Endothelial cell of umbilical vein (primary cell): ENCODE results near the gene TP53RK. TPM values are rescaled to one million over a fixed set of nuclear protein-coding genes. Genes with fewer than 3 reads are reported as not detected.

Experiments used
- BruUV-seq: library from RNA; stranded (reverse); fragments of 400-500 nt; replicated peaks from 2 replicates; lab custom pipeline; 2021; lab: Mats Ljungman, UMichigan
- CTCF ChIA-PET: fragments of 300-600, 350-600 bp; sonication (Branson Sonifier 250); formaldehyde crosslinking; loops from one replicate; lab custom pipeline; 2021; ENCODE audit warnings: antibody characterized with exemption, inconsistent platforms; lab: Charles Lee
- POLR2A ChIA-PET: fragments of 300-600, 350-600 bp; sonication (Branson Sonifier 250); formaldehyde crosslinking; loops from one replicate; lab custom pipeline; 2021; ENCODE audit warnings: antibody characterized with exemption, inconsistent platforms; lab: Charles Lee
- DNase-seq: peaks from one replicate; pipeline ENCODE4 v3.0.0-alpha.2; 2011; ENCODE audit warnings: low read depth, low spot score
- FAIRE-seq: peaks from 2 replicates; lab custom pipeline; 2011; peaks lifted over from hg19 to GRCh38; lab: Jason Lieb, UNC
- H2AFZ ChIP-seq: 2 replicates; pipeline ENCODE4 v1.6.0; 2012; ENCODE audit warnings: low read depth, low read length, control low read depth, inconsistent platforms
- H3K27ac ChIP-seq: 2 replicates; pipeline ENCODE4 v1.5.1; 2011; ENCODE audit warnings: low read depth, mild to moderate bottlenecking, control low read depth, low read length, moderate library complexity; ENCODE audit not compliant: insufficient read depth
- H3K27me3 ChIP-seq, 2 experiments: 2 replicates each; pipeline versions ENCODE4 v1.6.0 to v1.6.1; 2011; ENCODE audit warnings: low read length in 2 of 2, mixed read lengths in 1 of 2; ENCODE audit not compliant: control insufficient read depth in 2 of 2, insufficient read depth in 2 of 2
- H3K36me3 ChIP-seq, 2 experiments: 2 replicates in 1 of 2; 3 replicates in 1 of 2; pipeline ENCODE4 v1.5.1; 2011; ENCODE audit warnings: low read length in 2 of 2, mild to moderate bottlenecking in 1 of 2, moderate library complexity in 1 of 2; ENCODE audit not compliant: control insufficient read depth in 2 of 2, insufficient read depth in 2 of 2; ENCODE audit errors: extremely low read depth in 1 of 2
- H3K4me1 ChIP-seq: 3 replicates; pipeline ENCODE4 v1.5.1; 2011; ENCODE audit warnings: mild to moderate bottlenecking, low read length; ENCODE audit not compliant: control insufficient read depth, insufficient read depth; ENCODE audit errors: extremely low read depth
- H3K4me2 ChIP-seq: 2 replicates; pipeline ENCODE4 v1.6.1; 2011; ENCODE audit warnings: low read length, control low read depth, mixed read lengths; ENCODE audit not compliant: insufficient read depth
- H3K4me3 ChIP-seq, 3 experiments: fragments of 200-600 bp in 1 of 3; sonication (generic), shearing (Covaris generic) in 1 of 3; replicated peaks in 1 of 3; 2 replicates each; pipeline ENCODE4 v1.5.1; 2011 to 2016; ENCODE audit warnings: control low read depth in 3 of 3, low read length in 3 of 3, mild to moderate bottlenecking in 2 of 3, inconsistent platforms in 1 of 3, low read depth in 1 of 3, moderate library complexity in 1 of 3; ENCODE audit not compliant: insufficient read depth in 1 of 3
- H3K79me2 ChIP-seq: 2 replicates; pipeline ENCODE4 v1.6.0; 2012; ENCODE audit warnings: low read length, inconsistent platforms; ENCODE audit not compliant: control insufficient read depth, insufficient read depth
- H3K9ac ChIP-seq: replicated peaks from 2 replicates; pipeline ENCODE3; 2011; ENCODE audit warnings: low read length, control low read depth; ENCODE audit not compliant: insufficient read depth; ENCODE audit errors: extremely low read depth
- H3K9me1 ChIP-seq: replicated peaks from 3 replicates; pipeline ENCODE4 v1.6.0; 2011; ENCODE audit warnings: mild to moderate bottlenecking, low read length; ENCODE audit not compliant: control insufficient read depth, insufficient read depth; ENCODE audit errors: extremely low read depth
- H3K9me3 ChIP-seq: replicated peaks from 2 replicates; pipeline ENCODE4 v1.5.1; 2012; ENCODE audit warnings: low read length, inconsistent platforms; ENCODE audit not compliant: control insufficient read depth, insufficient read depth
- H4K20me1 ChIP-seq: replicated peaks from 2 replicates; pipeline ENCODE3; 2011; ENCODE audit warnings: mild to moderate bottlenecking, low read length; ENCODE audit not compliant: control insufficient read depth, insufficient read depth; ENCODE audit errors: extremely low read depth
- CTCF ChIP-seq, 2 donors: IDR thresholded peaks; 1 replicate in 1 of 2; 2 replicates in 1 of 2; pipeline ENCODE4 v1.5.1; 2011; ENCODE audit warnings: low read length in 2 of 2, mild to moderate bottlenecking in 2 of 2, moderate library complexity in 2 of 2, control low read depth in 1 of 2, inconsistent platforms in 1 of 2, low read depth in 1 of 2; ENCODE audit not compliant: insufficient read depth in 1 of 2; ENCODE audit errors: extremely low read depth in 1 of 2
- EZH2 ChIP-seq: IDR thresholded peaks from 2 replicates; pipeline ENCODE4 v1.6.1; 2012; ENCODE audit warnings: borderline replicate concordance, low read depth, mild to moderate bottlenecking, moderate library complexity, low read length, inconsistent platforms; ENCODE audit not compliant: severe bottlenecking
- FOS ChIP-seq: IDR thresholded peaks from 2 replicates; pipeline ENCODE4 v1.6.1; 2011; ENCODE audit warnings: mild to moderate bottlenecking, low read length, moderate library complexity, borderline replicate concordance; ENCODE audit not compliant: insufficient read depth
- GATA2 ChIP-seq: IDR thresholded peaks from 2 replicates; pipeline ENCODE4 v1.7.0; 2011; ENCODE audit warnings: low read depth, mild to moderate bottlenecking, moderate library complexity, mixed read lengths, low read length; ENCODE audit not compliant: insufficient read length, insufficient read depth
- JUN ChIP-seq: IDR thresholded peaks from 2 replicates; pipeline ENCODE4 v1.6.1; 2011; ENCODE audit warnings: borderline replicate concordance, low read depth; ENCODE audit not compliant: insufficient read length, insufficient read depth
- MAX ChIP-seq: IDR thresholded peaks from 2 replicates; pipeline ENCODE4 v1.6.1; 2011; ENCODE audit not compliant: insufficient read depth, insufficient read length
- MYC ChIP-seq: IDR thresholded peaks from one replicate; pipeline ENCODE4 v1.6.1; 2011; ENCODE audit warnings: mild to moderate bottlenecking, low read depth, low read length
- POLR2A ChIP-seq: IDR thresholded peaks from 2 replicates; pipeline ENCODE4 v1.6.1; 2012; ENCODE audit warnings: low read depth, mild to moderate bottlenecking, control low read depth, low read length
- POLR2AphosphoS5 ChIP-seq: IDR thresholded peaks from 2 replicates; pipeline ENCODE4 v1.6.1; 2012; ENCODE audit warnings: low read depth, mild to moderate bottlenecking, control low read depth, low read length, moderate library complexity; ENCODE audit not compliant: insufficient read depth
- dilution Hi-C: fragments of 300-500 bp; cut with MboI; formaldehyde crosslinking; loops from one replicate; pipeline ENCODE4 v1.15.0; 2019; ENCODE audit warnings: low sequenced_read_pairs; ENCODE audit not compliant: extremely low pct_ligation_motif_present
- intact Hi-C: fragments of 100-400 bp; cut with micrococcal nuclease; formaldehyde crosslinking; loops from one replicate; pipeline ENCODE4 v1.10.0; 2022
- polyA plus RNA-seq, 4 experiments: library from polyadenylated mRNA; depleted of rRNA in 3 of 4; stranded (reverse) in 3 of 4; unstranded in 1 of 4; fragments of >200 nt; gene quantifications; 2 replicates each; pipeline versions ENCODE4 v1.2.1 to v1.2.3, GENCODE V29; 2011 to 2012; ENCODE audit warnings: missing spikeins in 1 of 4
- total RNA-seq: library from RNA; stranded (reverse); gene quantifications from 2 replicates; pipeline ENCODE4 v1.2.3, GENCODE V29; 2021

Gene TP53RK
- total and polyA plus RNA-seq, 2 donors (not counting 3 experiments of a cell fraction or from before 2014, with no cell fraction given) = 7.0 to 13.1 TPM

- Histone ChIP-seq H2AFZ (no peak overlapping the region), H3K27me3 (no peaks in the 10 kb centered on the region), H3K9ac (no peak overlapping the region), H3K9me3 (no peaks in the 10 kb centered on the region), H3K4me2 (no peak overlapping the region), H3K27ac (no peak overlapping the region), H3K79me2 (no peaks in the 10 kb centered on the region), H3K36me3 (no peaks in the 10 kb centered on the region), H4K20me1 (no peaks in the 10 kb centered on the region), H3K9me1 (no peaks in the 10 kb centered on the region), H3K4me3 (no peak overlapping the region), H3K4me1 (no peaks in the 10 kb centered on the region)
- DNase-seq (no peak), FAIRE-seq (no peak)
- TF ChIP-seq CTCF (IDR thresholded peaks at IDR 0.05; ENCODE audit: extremely low read depth in 1 of 2, insufficient read depth in 1 of 2, low read depth in 1 of 2, low read length in 2 of 2) (no peak), POLR2A (no peak), POLR2AphosphoS5 (no peak), JUN (no peak), FOS (no peak), MAX (no peak), MYC (no peak), GATA2 (no peak), EZH2 (no peak)
- CTCF ChIA-PET = no interaction called here
- POLR2A ChIA-PET = no interaction called here
- no TSS peak for BruUV-seq
- intact Hi-C loops (no loop called here), dilution Hi-C loops (no loop called here)
These were observed 47.8 kb downstream of the TP53RK start for GRCh38 chr20:46641424-46641823.
